HepG2 (cell line): ENCODE data around the gene HOMEZ. TPM values are rescaled to one million over a fixed set of nuclear protein-coding genes. Genes with fewer than 3 reads are reported as not detected.
"Not testable (repeated sequence)": the region's sequence is repeated elsewhere in the genome, so short reads cannot be mapped to it uniquely, and the experiment has no call there.

ENCODE experiments used
- ATAC-seq: fragments of 200-7000 bp; cut with Tn5 transposase; 3 replicates; pipeline ENCODE4 v1.9.1; 2020; ENCODE audit warnings: mild to moderate bottlenecking, moderate library complexity
- BruUV-seq: library from RNA; stranded (reverse); fragments of 400-500 nt; replicated peaks from 2 replicates; lab custom pipeline; 2021; lab: Mats Ljungman, UMichigan
- CTCF ChIA-PET: fragments of 300-600 bp; formaldehyde crosslinking; extraction: SDS; loops from one replicate; lab custom pipeline; 2021; ENCODE audit warnings: low total read pairs, inconsistent platforms, low intra/inter-chr PET ratio; lab: Yijun Ruan, JAX
- POLR2A ChIA-PET: fragments of 350-600 bp; sonication (Branson Sonifier 250); formaldehyde crosslinking; loops from one replicate; lab custom pipeline; 2020; ENCODE audit warnings: antibody characterized with exemption, inconsistent platforms; lab: Yijun Ruan, JAX
- DNase-seq: peaks from one replicate; pipeline ENCODE4 v3.0.0-alpha.2; 2015; ENCODE audit warnings: low spot score
- FAIRE-seq: peaks from 3 replicates; lab custom pipeline; 2011; peaks lifted over from hg19 to GRCh38; lab: Jason Lieb, UNC
- H2AFZ ChIP-seq: one replicate; pipeline ENCODE4 v1.6.1; 2011; ENCODE audit warnings: low read length, inconsistent platforms
- H3K27ac ChIP-seq: fragments of 300-600 bp; 3 replicates; pipeline ENCODE4 v1.8.0; 2011; ENCODE audit warnings: mixed run types, mild to moderate bottlenecking, mixed read lengths, low read length, inconsistent platforms; ENCODE audit not compliant: insufficient read depth; ENCODE audit errors: extremely low read length
- H3K27me3 ChIP-seq, 2 experiments: fragments of 200-600 bp in 1 of 2; 2 replicates in 1 of 2; 3 replicates in 1 of 2; pipeline versions ENCODE4 v1.6.0 to v1.8.0; 2011; ENCODE audit warnings: low read length in 2 of 2, mild to moderate bottlenecking in 2 of 2, moderate library complexity in 2 of 2, inconsistent platforms in 1 of 2; ENCODE audit not compliant: insufficient read depth in 2 of 2, control insufficient read depth in 1 of 2
- H3K36me3 ChIP-seq, 2 experiments: fragments of 200-600 bp in 1 of 2; replicated peaks in 1 of 2; 2 replicates in 1 of 2; 3 replicates in 1 of 2; pipeline versions ENCODE4 v1.5.1 to v1.8.0; 2011; ENCODE audit warnings: low read length in 2 of 2, inconsistent platforms in 1 of 2; ENCODE audit not compliant: insufficient read depth in 2 of 2, control insufficient read depth in 1 of 2
- H3K4me1 ChIP-seq: 2 replicates; pipeline ENCODE4 v1.5.1; 2012; ENCODE audit warnings: low read length, inconsistent platforms; ENCODE audit not compliant: insufficient read depth
- H3K4me2 ChIP-seq: 2 replicates; pipeline ENCODE4 v1.6.0; 2011; ENCODE audit warnings: low read depth, low read length, inconsistent platforms
- H3K4me3 ChIP-seq, 3 experiments: fragments of 200-600 bp in 1 of 3; sonication (generic), shearing (Covaris generic) in 1 of 3; replicated peaks in 1 of 3; 2 replicates each; pipeline ENCODE4 v1.5.1; 2011 to 2016; ENCODE audit warnings: low read length in 3 of 3, inconsistent platforms in 2 of 3, low read depth in 2 of 3, mild to moderate bottlenecking in 2 of 3, control low read depth in 1 of 3, mixed read lengths in 1 of 3; ENCODE audit not compliant: insufficient read depth in 1 of 3
- H3K79me2 ChIP-seq: one replicate; pipeline ENCODE4 v1.6.1; 2011; ENCODE audit warnings: low read length, inconsistent platforms; ENCODE audit not compliant: insufficient read depth
- H3K9ac ChIP-seq: 2 replicates; pipeline ENCODE4 v1.6.0; 2011; ENCODE audit warnings: mild to moderate bottlenecking, low read depth, low read length, inconsistent platforms; ENCODE audit not compliant: insufficient read depth
- H3K9me3 ChIP-seq: 2 replicates; pipeline ENCODE4 v1.5.1; 2012; ENCODE audit warnings: mild to moderate bottlenecking, low read length
- H4K20me1 ChIP-seq: 2 replicates; pipeline ENCODE4 v1.6.0; 2011; ENCODE audit warnings: inconsistent platforms, mild to moderate bottlenecking, low read length, moderate library complexity; ENCODE audit not compliant: insufficient read depth
- CBX2 ChIP-seq, 2 experiments: fragments of 200-600 bp in 1 of 2; sonication (generic); formaldehyde crosslinking in 1 of 2; IDR thresholded peaks; 2 replicates each; pipeline versions ENCODE4 v1.7.0 to v1.8.1; 2018 to 2022; ENCODE audit warnings: low read depth in 2 of 2, low read length in 1 of 2, mild to moderate bottlenecking in 1 of 2, missing genetic modification reagents in 1 of 2
- MLLT10 ChIP-seq: sonication (generic); formaldehyde crosslinking; IDR thresholded peaks from 2 replicates; pipeline ENCODE4 v1.4.0; 2020; ENCODE audit warnings: missing genetic modification reagents
- POLR2G ChIP-seq: fragments of 200-400 bp; formaldehyde crosslinking; IDR thresholded peaks from 2 replicates; pipeline ENCODE4 v1.6.1; 2018; ENCODE audit warnings: mild to moderate bottlenecking, low read depth, low read length, moderate library complexity
- YY1 ChIP-seq: IDR thresholded peaks from 2 replicates; pipeline ENCODE4 v1.6.1; 2011; ENCODE audit warnings: low read length, low read depth, moderate library complexity, mild to moderate bottlenecking; ENCODE audit not compliant: insufficient read depth, insufficient replicate concordance
- ZBTB3 ChIP-seq: sonication (generic); formaldehyde crosslinking; IDR thresholded peaks from 2 replicates; pipeline ENCODE4 v1.4.0; 2020; ENCODE audit warnings: low read depth, mild to moderate bottlenecking, moderate library complexity, missing genetic modification reagents, borderline replicate concordance
- ZFYVE20 ChIP-seq: sonication (generic); formaldehyde crosslinking; IDR thresholded peaks from 2 replicates; pipeline ENCODE4 v1.8.0; 2023; ENCODE audit warnings: low read depth, mild to moderate bottlenecking, moderate library complexity, missing genetic modification reagents, borderline replicate concordance
- ZNF382 ChIP-seq: sonication (generic); formaldehyde crosslinking; IDR thresholded peaks from 2 replicates; pipeline ENCODE4 v1.5.0; 2020; ENCODE audit warnings: missing genetic modification reagents, mild to moderate bottlenecking, borderline replicate concordance
- WGBS: methylation state at CpG from one replicate; pipeline ENCODE4 v1.1.6; 2017; ENCODE audit warnings: low lambda C conversion rate; 5-methylcytosine and 5-hydroxymethylcytosine counted together
- in situ Hi-C: cut with HindIII; loops from 2 replicates; pipeline ENCODE4 v1.10.0; 2017; ENCODE audit warnings: low pct_unique_long_range_greater_than_20kb; ENCODE audit not compliant: extremely low pct_ligation_motif_present
- intact Hi-C: fragments of 100-400 bp; cut with micrococcal nuclease; formaldehyde crosslinking; loops from one replicate; pipeline ENCODE4 v1.10.0; 2022; ENCODE audit not compliant: unreplicated experiment
- polyA plus RNA-seq, 8 experiments: library from polyadenylated mRNA; depleted of rRNA in 3 of 8; stranded (reverse) in 7 of 8; unstranded in 1 of 8; fragments of >200 nt; fragmentation: Illumina TruSeq in 4 of 8; extraction: Trizol in 4 of 8; gene quantifications; 2 replicates each; pipeline versions ENCODE4 v1.2.1 to v1.2.3, GENCODE V29; 2011 to 2016; ENCODE audit warnings: low read depth in 4 of 8, missing spikeins in 1 of 8, mixed read lengths in 1 of 8; ENCODE audit not compliant: insufficient read depth in 1 of 8
- total RNA-seq, 5 experiments: library from RNA; depleted of rRNA; stranded (reverse); fragments of >200 nt; fragmentation: Illumina TruSeq; extraction: Trizol; gene quantifications; 2 replicates each; pipeline ENCODE4 v1.2.3, GENCODE V29; 2016; ENCODE audit warnings: low read depth in 1 of 5
- TF ChIP-seq, protein P1 (sequence below): conservative IDR thresholded peaks from 2 replicates; pipeline ENCODE4 v1.6.1; 2018; ENCODE audit warnings: missing genetic modification reagents
- TF ChIP-seq, protein P2 (sequence below): IDR thresholded peaks from 2 replicates; pipeline ENCODE4 v1.6.1; 2016; ENCODE audit warnings: control low read depth
- TF ChIP-seq, protein P3 (sequence below): sonication (generic); formaldehyde crosslinking; IDR thresholded peaks from 2 replicates; pipeline ENCODE4 v1.5.0; 2020; ENCODE audit warnings: mild to moderate bottlenecking, missing genetic modification reagents, borderline replicate concordance

HOMEZ gene
- total and polyA plus RNA-seq, 2 of the 13 experiments (the other 11 are each of a cell fraction or from before 2014, with no cell fraction given) = 14.5 to 31.8 TPM

DNA sequence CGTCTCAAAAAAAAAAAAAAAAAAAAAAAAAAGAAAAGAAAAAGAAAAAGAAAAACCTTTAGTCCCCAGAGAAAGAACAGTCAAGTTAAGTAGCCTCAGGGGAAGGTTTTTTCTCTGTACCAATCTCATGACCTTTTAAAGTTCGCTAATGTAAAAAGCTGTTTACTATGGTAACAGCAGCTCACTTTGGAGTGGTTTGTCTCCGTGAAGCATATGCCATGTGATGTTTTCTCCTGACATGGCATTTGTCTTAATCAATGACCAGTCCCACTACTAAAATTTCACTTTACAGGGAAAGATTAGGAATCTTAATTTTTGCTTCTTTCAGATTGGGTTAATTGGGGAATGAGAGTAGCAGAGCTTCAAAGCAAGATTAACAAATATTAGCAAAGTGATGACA, 43.9 kb downstream of the HOMEZ start:
- no TSS peak for BruUV-seq
- Histone ChIP-seq H3K4me1 (peaks cover 29% of the 10 kb centered on the region), H3K79me2 (no peaks in the 10 kb centered on the region), H3K9me3 (no peaks in the 10 kb centered on the region), H3K9ac (no peak overlapping the region), H3K27ac (no peak overlapping the region), H3K4me3 (no peak overlapping the region), H4K20me1 (no peaks in the 10 kb centered on the region), H3K27me3 (no peaks in the 10 kb centered on the region; a peak in 1 of 5 replicates), H2AFZ (no peak overlapping the region), H3K36me3 (no peaks in the 10 kb centered on the region), H3K4me2 (no peak overlapping the region)
- FAIRE-seq (no peak), ATAC-seq (no peak), DNase-seq (no peak)
- WGBS = 37% methylated on average over 3 of the region's 3 CpGs
- ChIA-PET CTCF (no interaction called here), POLR2A (interaction anchor here (0.7 to 1.2 kb wide), 2 partner anchors 147 to 657 kb away, joined by 3 to 5 read pairs; partner anchors contain the start of genes ACIN1 and C14orf119)
- intact Hi-C loops = no loop called here
- TF ChIP-seq, protein P1, sequence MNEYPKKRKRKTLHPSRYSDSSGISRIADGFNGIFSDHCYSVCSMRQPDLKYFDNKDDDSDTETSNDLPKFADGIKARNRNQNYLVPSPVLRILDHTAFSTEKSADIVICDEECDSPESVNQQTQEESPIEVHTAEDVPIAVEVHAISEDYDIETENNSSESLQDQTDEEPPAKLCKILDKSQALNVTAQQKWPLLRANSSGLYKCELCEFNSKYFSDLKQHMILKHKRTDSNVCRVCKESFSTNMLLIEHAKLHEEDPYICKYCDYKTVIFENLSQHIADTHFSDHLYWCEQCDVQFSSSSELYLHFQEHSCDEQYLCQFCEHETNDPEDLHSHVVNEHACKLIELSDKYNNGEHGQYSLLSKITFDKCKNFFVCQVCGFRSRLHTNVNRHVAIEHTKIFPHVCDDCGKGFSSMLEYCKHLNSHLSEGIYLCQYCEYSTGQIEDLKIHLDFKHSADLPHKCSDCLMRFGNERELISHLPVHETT (CRISPR knock-in tag) = no peak
- TF ChIP-seq CBX2 (IDR thresholded peaks at IDR 0.05; ENCODE audit: low read depth, low read length) (no peak), CBX2 (CRISPR knock-in tag; IDR thresholded peaks at IDR 0.05; ENCODE audit: low read depth) (no peak), MLLT10 (CRISPR knock-in tag) (no peak), ZBTB3 (no peak), ZNF382 (no peak), YY1 (no peak), ZFYVE20 (CRISPR knock-in tag) (no peak), POLR2G (no peak)
- TF ChIP-seq, protein P2, sequence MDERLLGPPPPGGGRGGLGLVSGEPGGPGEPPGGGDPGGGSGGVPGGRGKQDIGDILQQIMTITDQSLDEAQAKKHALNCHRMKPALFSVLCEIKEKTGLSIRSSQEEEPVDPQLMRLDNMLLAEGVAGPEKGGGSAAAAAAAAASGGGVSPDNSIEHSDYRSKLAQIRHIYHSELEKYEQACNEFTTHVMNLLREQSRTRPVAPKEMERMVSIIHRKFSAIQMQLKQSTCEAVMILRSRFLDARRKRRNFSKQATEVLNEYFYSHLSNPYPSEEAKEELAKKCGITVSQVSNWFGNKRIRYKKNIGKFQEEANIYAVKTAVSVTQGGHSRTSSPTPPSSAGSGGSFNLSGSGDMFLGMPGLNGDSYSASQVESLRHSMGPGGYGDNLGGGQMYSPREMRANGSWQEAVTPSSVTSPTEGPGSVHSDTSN = no peak
- TF ChIP-seq, protein P3, sequence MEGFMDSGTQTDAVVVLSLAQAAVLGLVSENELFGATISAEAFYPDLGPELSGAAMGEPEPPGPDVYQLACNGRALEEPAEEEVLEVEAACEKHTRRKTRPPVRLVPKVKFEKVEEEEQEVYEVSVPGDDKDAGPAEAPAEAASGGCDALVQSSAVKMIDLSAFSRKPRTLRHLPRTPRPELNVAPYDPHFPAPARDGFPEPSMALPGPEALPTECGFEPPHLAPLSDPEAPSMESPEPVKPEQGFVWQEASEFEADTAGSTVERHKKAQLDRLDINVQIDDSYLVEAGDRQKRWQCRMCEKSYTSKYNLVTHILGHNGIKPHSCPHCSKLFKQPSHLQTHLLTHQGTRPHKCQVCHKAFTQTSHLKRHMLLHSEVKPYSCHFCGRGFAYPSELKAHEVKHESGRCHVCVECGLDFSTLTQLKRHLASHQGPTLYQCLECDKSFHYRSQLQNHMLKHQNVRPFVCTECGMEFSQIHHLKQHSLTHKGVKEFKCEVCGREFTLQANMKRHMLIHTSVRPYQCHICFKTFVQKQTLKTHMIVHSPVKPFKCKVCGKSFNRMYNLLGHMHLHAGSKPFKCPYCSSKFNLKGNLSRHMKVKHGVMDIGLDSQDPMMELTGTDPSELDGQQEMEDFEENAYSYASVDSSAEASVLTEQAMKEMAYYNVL (CRISPR knock-in tag) = no peak
- in situ Hi-C loops = no loop called here

DNA sequence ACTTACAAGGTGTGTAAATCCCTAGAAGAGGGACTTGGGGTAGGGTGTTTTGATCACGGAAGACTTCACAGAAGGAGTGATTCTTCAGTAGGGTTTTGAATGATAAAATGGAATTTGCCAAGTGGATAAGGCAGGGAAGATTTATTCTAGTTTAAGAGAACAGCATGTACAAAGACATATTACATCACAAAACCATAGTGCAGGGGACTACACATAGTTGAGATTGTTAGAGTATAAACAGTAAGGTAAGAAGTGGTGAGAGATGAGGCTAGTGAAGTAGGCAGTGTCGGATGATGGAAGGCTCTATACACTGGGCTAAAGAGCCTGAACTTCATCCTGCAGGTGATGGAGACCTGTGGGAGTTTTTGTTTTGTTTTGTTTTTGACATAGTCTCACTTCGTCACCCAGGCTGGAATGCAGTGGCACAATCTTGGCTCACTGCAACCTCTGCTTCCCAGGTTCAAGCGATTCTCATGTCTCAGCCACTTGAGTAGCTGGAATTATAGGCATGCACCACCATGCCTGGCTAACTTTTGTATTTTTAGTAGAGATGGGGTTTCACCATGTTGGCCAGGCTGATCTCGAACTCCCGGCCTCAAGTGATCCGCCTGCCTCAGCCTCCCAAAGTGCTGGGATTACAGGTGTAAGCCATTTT, 44.7 kb downstream of the HOMEZ start:
- H3K36me3 ChIP-seq, CTCF ChIA-PET, BruUV-seq, H3K4me3 ChIP-seq, H2AFZ ChIP-seq, in situ Hi-C loops, FAIRE-seq, H3K27me3 ChIP-seq, H4K20me1 ChIP-seq, H3K79me2 ChIP-seq, DNase-seq, intact Hi-C loops, ATAC-seq, H3K4me2 ChIP-seq, H3K27ac ChIP-seq, H3K9ac ChIP-seq, H3K9me3 ChIP-seq: not testable (repeated sequence)
- POLR2A ChIA-PET = interaction anchor here (0.7 to 1.2 kb wide), 2 partner anchors 146 to 656 kb away, joined by 3 to 5 read pairs; partner anchors contain the start of genes ACIN1 and C14orf119
- WGBS = 53% methylated on average over 7 of the region's 7 CpGs
- H3K4me1 ChIP-seq = peaks cover 29% of the 10 kb centered on the region
